Activated CD4-positive, CD25-positive, alpha-beta regulatory T cell treated with anti-CD3 and anti-CD28 coated beads, Interleukin-2, amount 50 U/mL, for 24 hours (primary cell): ENCODE data around the gene PHTF2.

Source experiments
- ATAC-seq, 2 donors: fragments of 150-1000 bp; cut with Tn5 transposase; one replicate each; pipeline ENCODE4 v1.10.0; 2021; ENCODE audit warnings: mild to moderate bottlenecking in 1 of 2, moderate library complexity in 1 of 2

Gene PHTF2

DNA sequence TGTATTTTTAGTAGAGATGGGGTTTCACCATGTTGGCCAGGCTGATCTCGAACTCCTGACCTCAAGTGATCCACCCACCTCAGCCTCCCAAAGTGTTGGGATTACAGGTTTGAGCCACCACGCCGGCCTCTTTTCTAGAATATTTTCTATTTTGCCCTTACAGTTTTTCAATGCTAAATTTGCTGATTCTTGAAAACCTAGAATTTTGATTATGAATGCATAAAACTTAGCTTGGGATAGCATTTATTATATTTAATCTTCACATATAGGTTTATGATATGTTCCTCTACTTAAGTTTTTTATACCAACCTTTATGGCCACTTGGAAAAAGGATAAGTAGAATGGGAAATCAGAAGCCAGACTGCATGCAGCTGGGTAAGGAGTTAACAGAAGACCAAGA lies 2.5 kb upstream of the PHTF2 start:
- no peak for ATAC-seq

DNA sequence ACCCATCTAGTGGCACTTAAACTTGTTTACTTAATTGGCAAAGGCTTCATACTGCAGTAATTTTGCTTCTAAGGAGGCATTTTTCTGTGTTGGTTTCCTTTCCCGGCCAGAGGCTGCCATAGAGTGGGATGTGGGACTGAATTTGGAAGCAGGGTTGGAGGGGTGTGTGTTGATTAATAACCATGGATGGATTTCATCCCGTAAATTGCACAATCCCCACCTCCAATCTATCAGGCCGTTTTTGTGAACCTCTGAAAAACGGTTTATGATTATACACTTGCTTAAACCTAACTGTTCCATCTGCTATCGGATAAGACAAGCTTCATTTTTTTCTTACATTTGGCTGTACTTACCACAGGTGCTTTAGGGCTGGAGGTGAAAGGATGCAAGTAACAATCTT lies 1.6 kb upstream of the PHTF2 start:
- ATAC-seq = no peak

DNA sequence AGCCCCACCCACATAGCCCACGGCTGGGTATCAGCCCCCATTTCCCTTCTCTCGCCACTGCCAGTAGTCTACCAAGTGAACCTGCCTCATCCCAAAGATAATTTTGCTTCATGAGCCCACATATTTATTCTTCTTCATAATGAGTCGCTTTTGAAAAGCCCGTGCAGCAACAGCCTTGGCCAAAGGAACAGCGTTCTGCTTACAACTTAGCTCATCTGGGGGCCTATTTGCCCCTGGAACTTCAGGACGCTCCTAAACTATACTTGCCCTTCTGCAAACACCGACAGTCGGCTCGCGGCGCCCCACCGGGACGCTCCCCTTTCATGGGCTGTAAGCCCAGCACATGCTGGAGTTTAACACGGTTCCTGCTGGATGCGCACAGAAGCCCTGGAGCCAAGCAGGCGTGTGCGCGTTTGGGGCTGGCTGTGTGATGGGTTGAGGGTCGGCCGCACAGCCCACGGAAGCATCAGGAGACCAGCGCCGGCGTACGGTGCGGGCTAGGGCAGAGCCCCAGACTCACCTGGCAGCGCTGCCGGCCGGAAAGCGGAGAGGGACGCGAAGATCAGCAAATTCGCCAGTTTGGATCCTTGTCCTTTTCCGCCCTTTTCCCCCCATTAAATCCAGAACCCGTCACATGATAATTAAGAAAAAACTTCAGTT lies 709 bp upstream of the PHTF2 start:
- peak; percentile 18 to 23 for ATAC-seq

GRCh38 chr7:77799078-77799964 lies 748 bp downstream of the PHTF2 start:
- no peak for ATAC-seq

- ATAC-seq = no peak
These were observed 1.6 kb downstream of the PHTF2 start for GRCh38 chr7:77800158-77800557.

DNA sequence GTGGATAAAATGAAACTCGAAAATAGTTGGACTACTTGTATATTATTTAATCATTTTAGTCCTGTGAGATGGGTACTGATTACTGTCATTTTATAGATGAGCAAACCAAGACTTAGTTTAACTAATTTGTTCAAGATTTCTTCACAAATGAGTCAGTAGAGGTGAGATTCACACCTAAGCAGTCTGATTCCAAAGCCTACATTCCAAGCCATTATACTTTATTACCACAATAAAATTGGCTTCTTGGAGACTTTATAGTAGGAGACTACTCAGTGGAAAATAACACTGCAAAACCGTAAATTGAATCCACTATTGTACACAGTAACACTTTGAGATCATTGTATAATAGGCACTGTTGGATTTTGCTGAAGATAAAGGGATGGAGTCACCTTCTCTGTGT lies 2.2 kb downstream of the PHTF2 start:
- ATAC-seq = no peak

GRCh38 chr7:77802557-77803405 lies 4.2 kb downstream of the PHTF2 start:
- ATAC-seq = no peak

- ATAC-seq = no peak
These were observed 7.9 kb downstream of the PHTF2 start for GRCh38 chr7:77806425-77806824.

DNA sequence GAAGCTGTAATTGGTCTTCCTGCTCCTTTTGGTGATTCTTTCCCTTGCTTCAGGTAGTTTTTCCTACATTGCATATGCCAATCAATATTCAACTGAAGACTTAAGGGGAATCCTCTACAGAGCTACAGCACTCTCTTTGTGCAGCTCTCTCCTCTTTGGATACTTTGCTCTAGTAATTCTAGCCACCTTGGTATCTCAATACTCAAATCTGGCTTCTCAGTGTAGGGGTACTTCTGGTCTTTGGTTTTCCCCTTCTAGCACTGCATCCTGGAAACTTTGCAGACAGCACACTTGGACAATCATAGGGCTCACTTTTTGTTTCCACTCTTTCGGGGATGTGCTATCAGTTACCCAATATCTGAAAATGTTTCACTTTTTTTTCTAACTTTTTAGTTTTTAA lies 9.9 kb downstream of the PHTF2 start:
- ATAC-seq = no peak

- peak in 1 of 2 donors; percentile 21 for ATAC-seq
These were observed 13.1 kb downstream of the PHTF2 start for GRCh38 chr7:77811516-77812289.

DNA sequence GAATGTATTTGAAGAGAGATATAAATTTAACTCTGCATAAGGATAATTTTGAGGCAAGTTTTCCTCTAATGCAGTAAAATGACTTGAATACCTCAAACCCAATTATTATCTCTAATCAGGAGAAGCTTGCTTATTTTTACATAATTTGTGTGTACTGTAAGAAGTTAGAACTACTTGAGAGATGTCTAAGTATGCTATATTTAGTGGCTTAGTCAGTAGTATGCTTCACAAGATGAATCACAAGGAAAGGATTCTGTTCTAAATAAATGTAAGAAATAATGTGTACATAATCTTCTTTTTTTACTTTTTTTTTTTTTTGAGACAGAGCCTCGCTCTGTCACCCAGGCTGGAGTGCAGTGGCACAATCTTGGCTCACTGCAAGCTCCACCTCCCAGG lies 13.7 kb downstream of the PHTF2 start:
- ATAC-seq = peak; percentile 84 to 96

- no peak for ATAC-seq
These were observed 14.6 kb downstream of the PHTF2 start for GRCh38 chr7:77813180-77813579.

DNA sequence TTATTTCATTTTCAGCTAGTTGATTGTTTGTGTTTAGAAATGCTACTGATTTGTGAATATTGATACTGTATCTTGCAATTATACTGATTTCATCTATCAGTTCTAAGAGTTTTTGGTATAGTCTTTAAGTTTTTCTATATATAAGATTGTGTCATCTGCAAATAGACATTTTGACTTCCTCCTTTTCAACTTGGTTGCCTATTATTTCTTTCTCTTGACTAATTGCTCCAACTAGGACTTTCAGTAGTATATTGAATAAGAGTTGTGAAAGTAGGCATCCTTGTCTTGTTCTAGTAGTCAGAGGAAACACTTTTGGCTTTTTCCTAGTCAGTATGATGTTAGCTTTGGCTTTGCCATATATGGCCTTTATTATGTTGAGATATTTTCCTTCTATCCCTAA lies 20.4 kb downstream of the PHTF2 start:
- no peak for ATAC-seq

- ATAC-seq = no peak
These were observed 22.4 kb downstream of the PHTF2 start for GRCh38 chr7:77820967-77821366.

GRCh38 chr7:77822269-77822668 lies 23.7 kb downstream of the PHTF2 start:
- ATAC-seq = no peak

- ATAC-seq = no peak
These were observed 25.2 kb downstream of the PHTF2 start for GRCh38 chr7:77823787-77824186.

- no peak for ATAC-seq
These were observed 26.1 kb downstream of the PHTF2 start for GRCh38 chr7:77824636-77825035.

GRCh38 chr7:77825131-77825530 lies 26.6 kb downstream of the PHTF2 start:
- ATAC-seq = no peak

DNA sequence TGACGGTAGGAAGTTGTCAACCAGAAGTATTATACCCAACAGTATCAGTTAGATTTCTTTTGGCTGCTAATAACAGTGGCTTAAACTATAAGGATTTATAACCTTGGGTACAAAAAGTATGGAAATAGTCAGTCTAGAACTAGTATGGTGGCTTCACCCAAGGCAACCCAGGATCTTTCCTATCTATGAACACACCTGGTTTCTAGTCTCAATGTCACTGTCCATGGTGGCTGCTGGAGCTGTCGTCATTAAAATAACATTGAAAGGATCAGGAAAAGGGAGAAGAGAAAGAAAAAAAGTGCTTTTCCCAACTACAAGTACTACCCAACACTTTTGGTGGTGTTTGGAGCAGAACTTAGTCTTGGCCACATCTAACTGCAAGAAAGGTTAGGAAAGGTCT lies 27.7 kb downstream of the PHTF2 start:
- ATAC-seq = no peak

DNA sequence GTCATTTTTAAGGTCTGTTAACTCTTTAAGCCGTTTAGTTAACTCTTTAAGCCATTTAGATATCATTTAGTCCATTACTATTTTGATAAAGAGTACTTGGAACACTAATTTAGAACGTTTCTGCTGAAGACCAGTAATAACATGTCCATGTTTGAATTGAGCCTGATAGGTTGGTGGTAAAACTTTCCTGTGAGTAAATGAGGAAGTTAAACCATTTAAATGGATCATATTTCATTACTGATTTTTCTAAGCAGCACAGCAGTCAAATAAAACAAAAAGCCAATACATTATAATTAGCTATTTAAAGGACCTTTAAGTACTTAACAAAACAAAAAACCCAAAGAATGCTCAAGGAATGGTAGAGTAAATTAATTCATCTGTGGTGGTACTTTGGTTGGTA lies 29.4 kb downstream of the PHTF2 start:
- no peak for ATAC-seq

DNA sequence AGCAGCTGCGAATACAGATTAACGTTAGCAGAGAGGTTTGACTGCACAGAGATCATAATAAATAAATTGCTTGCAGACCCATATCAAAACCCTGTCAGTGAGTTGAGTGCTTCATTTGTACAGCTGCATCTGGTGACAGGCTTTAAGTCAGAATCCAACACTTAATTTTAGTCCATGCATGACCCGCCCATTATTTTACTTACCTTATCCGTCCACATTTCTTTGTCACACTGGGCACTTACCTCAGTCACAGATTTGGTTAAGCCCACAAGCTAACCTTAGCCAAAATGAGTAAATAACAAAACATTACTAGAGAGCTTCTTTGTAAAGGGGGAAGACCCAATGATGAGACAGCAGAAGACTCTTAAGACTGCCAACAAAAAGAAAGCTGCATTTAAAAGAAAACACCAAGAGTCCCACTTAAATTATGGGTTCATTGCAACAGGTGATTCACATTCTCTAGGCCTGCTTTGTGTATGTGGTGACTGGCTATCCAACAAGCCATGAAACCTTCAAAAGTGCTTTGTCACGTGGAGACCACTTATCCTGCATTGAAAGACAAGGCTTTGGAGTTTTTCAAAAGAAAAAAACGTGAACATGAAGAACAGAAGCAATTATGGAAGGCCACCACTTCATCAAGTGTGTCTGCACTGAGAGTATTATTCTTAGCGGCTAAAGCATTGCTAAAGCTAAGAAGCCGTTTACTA lies 32.2 kb downstream of the PHTF2 start:
- ATAC-seq = peak; percentile 30 to 44

GRCh38 chr7:77831481-77831880 lies 32.9 kb downstream of the PHTF2 start:
- ATAC-seq = peak; percentile 82 to 83
